Heart left ventricle (tissue), 13 donors: Measurements from ENCODE around the gene KPTN.

Experiments
- CTCF ChIP-seq, 12 donors: fragments of 200-600 bp; sonication (generic) in 4 of 12; IDR thresholded peaks; one replicate each; pipeline versions ENCODE4 v1.5.0 to v1.8.0; 2018 to 2022; ENCODE audit warnings: antibody characterized with exemption in 12 of 12, mild to moderate bottlenecking in 5 of 12
- POLR2A ChIP-seq, 2 donors: fragments of 450-650 bp; IDR thresholded peaks; one replicate each; pipeline ENCODE4 v1.6.1; 2017; ENCODE audit warnings: antibody characterized with exemption in 2 of 2, mild to moderate bottlenecking in 2 of 2, moderate library complexity in 2 of 2
- donor health status: ischemic (EF 13 %, LVEDD 7.1; RV severe dilation, severe dysfunction).
- donor health status: DM: no; HTN: yes; CAD: no.
- donor health status: DM: no; HTN: no; CAD: no.
- donor health status: ischemic (EF 25% LVEDD 6.9; RV normal size, moderate dysfunction).
- donor health status: ischemic (EF 25% LVEDD 5.7; RV mildly dilated, moderate dysfunction).
- donor health status: ischemic (EF 35%, LVEDD 5.7; RV mildly dilated, moderate dysfunction).
- donor health status: nonischemic (EF 11% LVEDD 7.7; RV severe dilation, severe dysfunction).
- donor health status: DM: yes; HTN: yes; CAD: no.
- donor health status: PGD.
- donor health status: ischemic (EF 29% LVEDD 5.4; RV normal size, mild dysfunction).
- donor health status: nonischemic (EF 23%, LVEDD 6.1; RV moderate dilation, normal function).

GRCh38 chr19:47435196-47435595 lies 48.8 kb downstream of the KPTN start:
- TF ChIP-seq CTCF (IDR thresholded peaks at IDR 0.05) = no peak
- no peak for TF ChIP-seq POLR2A (IDR thresholded peaks at IDR 0.05)
